Breast epithelium (tissue), 4 donors: ENCODE data around the gene SLC35A4. TPM values are rescaled to one million over a fixed set of nuclear protein-coding genes. Genes with fewer than 3 reads are reported as not detected.

Experiments
- DNase-seq, 2 donors: peaks; one replicate each; pipeline ENCODE4 v3.0.0-alpha.2; 2019; ENCODE audit warnings: low spot score in 2 of 2
- H3K27ac ChIP-seq, 2 donors: fragments of 200-600 bp; sonication (generic) in 1 of 2; one replicate each; pipeline ENCODE4 v1.5.1; 2016 to 2019; ENCODE audit warnings: mild to moderate bottlenecking in 1 of 2
- H3K27me3 ChIP-seq, 2 donors: fragments of 200-600 bp; sonication (generic) in 1 of 2; one replicate each; pipeline versions ENCODE4 v1.5.1 to v1.6.0; 2017 to 2019; ENCODE audit warnings: control low read depth in 1 of 2, mild to moderate bottlenecking in 1 of 2
- H3K36me3 ChIP-seq: fragments of 200-600 bp; one replicate; pipeline ENCODE4 v1.5.1; 2019
- H3K4me1 ChIP-seq, 2 donors: fragments of 200-600 bp; sonication (generic); one replicate each; pipeline ENCODE4 v1.5.1; 2016 to 2019; ENCODE audit warnings: control low read depth in 1 of 2
- H3K4me3 ChIP-seq, 3 donors: fragments of 200-600 bp; sonication (generic); 1 replicate in 2 of 3; 2 replicates in 1 of 3; pipeline ENCODE4 v1.5.1; 2016 to 2019; ENCODE audit warnings: mild to moderate bottlenecking in 3 of 3, moderate library complexity in 2 of 3
- H3K9me3 ChIP-seq, 2 donors: fragments of 200-600 bp; sonication (generic) in 1 of 2; one replicate each; pipeline ENCODE4 v1.5.1; 2016 to 2019; ENCODE audit warnings: control low read depth in 1 of 2
- POLR2A ChIP-seq: fragments of 450-650 bp; IDR thresholded peaks from one replicate; pipeline ENCODE4 v1.6.1; 2016; ENCODE audit warnings: antibody characterized with exemption, mild to moderate bottlenecking, moderate library complexity
- POLR2AphosphoS5 ChIP-seq, 3 donors: sonication (generic); formaldehyde crosslinking; IDR thresholded peaks; one replicate each; pipeline ENCODE4 v1.6.1; 2017; ENCODE audit warnings: antibody characterized with exemption in 3 of 3
- intact Hi-C: fragments of 100-400 bp; cut with DNase I; formaldehyde crosslinking; loops from one replicate; pipeline ENCODE4 v1.15.1; 2023; ENCODE audit warnings: low total_unique reads
- total RNA-seq, 3 donors: library from RNA; depleted of rRNA; stranded (reverse); fragments of >200 nt; gene quantifications; one replicate each; pipeline ENCODE4 v1.1.0, GENCODE V29; 2016
- TF ChIP-seq, protein P1 (sequence below), 3 donors: fragments of 450-650 bp; IDR thresholded peaks; one replicate each; pipeline ENCODE4 v1.5.1; 2016 to 2017; ENCODE audit warnings: antibody characterized with exemption in 3 of 3, mild to moderate bottlenecking in 3 of 3, moderate library complexity in 3 of 3

Gene SLC35A4
- total RNA-seq, 3 donors from 2014 or later: 20.3 to 30.4 (median 27.0) TPM

DNA sequence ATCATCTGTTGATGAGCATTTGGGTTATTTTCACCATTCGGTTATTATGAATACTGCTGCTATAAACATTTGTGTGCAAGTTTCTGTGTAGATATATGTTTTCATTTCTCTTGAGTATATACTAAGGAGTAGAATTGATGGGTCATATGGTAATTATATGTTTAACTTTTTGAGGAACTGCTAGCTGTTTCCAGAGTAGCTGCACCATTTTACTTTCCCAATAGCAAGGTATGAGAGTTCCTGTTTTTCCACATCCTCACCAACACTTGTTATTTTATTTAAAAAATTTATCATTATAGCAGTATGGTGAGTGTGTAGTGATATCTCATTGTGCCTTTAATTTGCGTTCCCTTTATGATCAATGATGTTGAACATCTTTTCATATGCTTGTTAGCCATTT, 39.1 kb downstream of the SLC35A4 start:
- DNase-seq: no peak
- Histone ChIP-seq H3K27me3 (no peaks in the 10 kb centered on the region), H3K4me3 (no peak overlapping the region), H3K4me1 (no peaks in the 10 kb centered on the region), H3K36me3 (no peaks in the 10 kb centered on the region), H3K9me3 (no peaks in the 10 kb centered on the region), H3K27ac (no peak overlapping the region)
- TF ChIP-seq, protein P1, sequence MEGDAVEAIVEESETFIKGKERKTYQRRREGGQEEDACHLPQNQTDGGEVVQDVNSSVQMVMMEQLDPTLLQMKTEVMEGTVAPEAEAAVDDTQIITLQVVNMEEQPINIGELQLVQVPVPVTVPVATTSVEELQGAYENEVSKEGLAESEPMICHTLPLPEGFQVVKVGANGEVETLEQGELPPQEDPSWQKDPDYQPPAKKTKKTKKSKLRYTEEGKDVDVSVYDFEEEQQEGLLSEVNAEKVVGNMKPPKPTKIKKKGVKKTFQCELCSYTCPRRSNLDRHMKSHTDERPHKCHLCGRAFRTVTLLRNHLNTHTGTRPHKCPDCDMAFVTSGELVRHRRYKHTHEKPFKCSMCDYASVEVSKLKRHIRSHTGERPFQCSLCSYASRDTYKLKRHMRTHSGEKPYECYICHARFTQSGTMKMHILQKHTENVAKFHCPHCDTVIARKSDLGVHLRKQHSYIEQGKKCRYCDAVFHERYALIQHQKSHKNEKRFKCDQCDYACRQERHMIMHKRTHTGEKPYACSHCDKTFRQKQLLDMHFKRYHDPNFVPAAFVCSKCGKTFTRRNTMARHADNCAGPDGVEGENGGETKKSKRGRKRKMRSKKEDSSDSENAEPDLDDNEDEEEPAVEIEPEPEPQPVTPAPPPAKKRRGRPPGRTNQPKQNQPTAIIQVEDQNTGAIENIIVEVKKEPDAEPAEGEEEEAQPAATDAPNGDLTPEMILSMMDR (IDR thresholded peaks at IDR 0.05): no peak
- TF ChIP-seq POLR2A (no peak), POLR2AphosphoS5 (IDR thresholded peaks at IDR 0.05) (no peak)
- intact Hi-C loops: no loop called here

DNA sequence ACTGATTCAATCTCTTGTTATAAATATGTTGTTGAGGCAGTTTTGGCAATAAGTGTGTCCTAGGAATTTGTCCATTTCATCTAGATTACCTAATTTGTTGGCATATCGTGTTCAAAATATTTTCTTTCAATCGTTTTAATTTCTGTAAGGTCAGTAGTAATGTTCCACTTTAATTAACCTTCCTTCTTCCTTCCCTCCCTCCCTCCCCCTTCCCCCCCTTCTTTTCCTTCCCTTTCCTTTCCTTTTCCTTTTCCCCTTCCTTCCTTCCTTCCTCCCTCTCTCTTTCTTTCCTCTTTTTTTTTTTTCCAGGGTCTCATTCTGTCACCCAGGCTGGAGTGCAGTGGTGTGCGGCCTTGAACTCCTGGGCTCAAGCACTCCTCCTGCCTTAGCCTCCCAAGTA, 41.3 kb downstream of the SLC35A4 start:
- intact Hi-C loops: no loop called here
- no peak for DNase-seq
- H3K27ac ChIP-seq: no peak overlapping the region
- H3K27me3 ChIP-seq: no peaks in the 10 kb centered on the region
- no peaks in the 10 kb centered on the region for H3K36me3 ChIP-seq
- H3K4me1 ChIP-seq: no peaks in the 10 kb centered on the region
- TF ChIP-seq, protein P1 (IDR thresholded peaks at IDR 0.05): no peak
- TF ChIP-seq POLR2A: no peak
- H3K4me3 ChIP-seq: no peak overlapping the region
- H3K9me3 ChIP-seq: no peaks in the 10 kb centered on the region

DNA sequence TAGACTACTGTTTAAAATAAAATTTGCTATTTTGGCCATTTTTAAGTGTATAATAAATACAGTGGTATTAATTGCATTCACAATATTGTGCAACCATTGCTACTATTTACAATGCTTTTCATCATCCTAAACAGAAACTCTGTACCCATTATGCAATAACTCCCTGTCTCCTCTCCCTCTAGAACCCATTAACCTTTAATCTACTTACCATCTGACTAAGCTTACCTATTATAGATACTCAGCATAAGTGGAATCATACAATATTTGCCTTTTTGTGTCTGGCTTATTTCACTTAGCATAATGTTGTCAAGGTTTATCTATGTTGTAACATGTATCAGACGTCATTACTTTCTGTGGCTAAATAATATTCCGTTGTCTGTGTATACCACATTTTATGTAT, 42.4 kb downstream of the SLC35A4 start:
- DNase-seq: no peak
- Histone ChIP-seq H3K27me3 (no peaks in the 10 kb centered on the region), H3K36me3 (no peaks in the 10 kb centered on the region), H3K4me1 (no peaks in the 10 kb centered on the region), H3K9me3 (no peaks in the 10 kb centered on the region), H3K27ac (no peak overlapping the region), H3K4me3 (no peak overlapping the region)
- intact Hi-C loops: no loop called here
- TF ChIP-seq POLR2AphosphoS5 (IDR thresholded peaks at IDR 0.05) (no peak), POLR2A (no peak)
- TF ChIP-seq, protein P1 (IDR thresholded peaks at IDR 0.05): no peak

DNA sequence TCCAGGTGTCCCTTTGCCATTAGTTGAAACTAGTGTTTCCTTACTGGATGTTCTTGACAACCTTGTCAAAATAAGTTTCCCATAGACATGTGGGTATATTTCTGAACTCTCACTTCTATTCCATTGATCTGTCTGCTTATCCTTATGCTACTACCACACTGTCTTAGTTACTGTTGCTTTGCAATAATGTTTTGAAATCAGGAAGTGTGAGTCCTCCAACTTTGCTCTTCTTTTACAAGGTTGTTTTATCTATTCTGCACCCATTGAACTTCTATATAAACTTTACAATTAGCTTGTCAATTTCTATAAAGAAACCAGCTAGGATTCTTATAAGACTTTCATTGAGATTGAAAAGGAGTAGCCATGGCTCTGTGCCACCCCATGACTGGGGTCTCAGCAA, 44.1 kb downstream of the SLC35A4 start:
- intact Hi-C loops: no loop called here
- TF ChIP-seq POLR2AphosphoS5 (IDR thresholded peaks at IDR 0.05): no peak
- Histone ChIP-seq H3K36me3 (no peaks in the 10 kb centered on the region), H3K27ac (peak overlapping the region; percentile 50 to 66), H3K9me3 (no peaks in the 10 kb centered on the region), H3K27me3 (no peaks in the 10 kb centered on the region), H3K4me3 (no peak overlapping the region), H3K4me1 (no peaks in the 10 kb centered on the region)
- no peak for DNase-seq

DNA sequence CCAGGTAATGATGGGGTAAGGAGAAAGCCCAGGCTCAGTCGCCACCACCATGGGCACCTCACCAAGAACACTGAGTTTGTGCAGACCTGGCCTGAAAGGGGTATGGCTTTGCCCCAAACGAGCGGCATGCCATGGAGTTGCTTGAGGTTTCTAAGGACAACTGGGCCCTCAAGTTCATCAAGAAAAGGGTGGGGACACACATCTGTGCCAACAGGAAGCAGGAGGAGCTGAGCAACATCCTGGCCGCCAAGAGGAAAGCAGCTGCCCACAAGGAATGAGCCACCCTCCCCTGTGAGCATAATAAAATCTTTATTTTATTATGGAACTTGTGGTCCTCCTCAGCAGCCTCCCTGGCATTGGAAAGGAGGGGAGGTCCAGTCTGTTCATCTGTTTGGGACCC, 44.5 kb downstream of the SLC35A4 start:
- no peaks in the 10 kb centered on the region for H3K36me3 ChIP-seq
- H3K4me3 ChIP-seq: no peak overlapping the region
- peak in 2 of 3 donors; percentile 30 to 41 for TF ChIP-seq POLR2AphosphoS5 (IDR thresholded peaks at IDR 0.05)
- TF ChIP-seq, protein P1 (IDR thresholded peaks at IDR 0.05): no peak
- no peaks in the 10 kb centered on the region for H3K9me3 ChIP-seq
- peak in 1 of 2 donors; percentile 65 for DNase-seq
- H3K4me1 ChIP-seq: no peaks in the 10 kb centered on the region
- H3K27ac ChIP-seq: peak overlapping the region; percentile 50 to 66
- intact Hi-C loops: no loop called here
- H3K27me3 ChIP-seq: no peaks in the 10 kb centered on the region

DNA sequence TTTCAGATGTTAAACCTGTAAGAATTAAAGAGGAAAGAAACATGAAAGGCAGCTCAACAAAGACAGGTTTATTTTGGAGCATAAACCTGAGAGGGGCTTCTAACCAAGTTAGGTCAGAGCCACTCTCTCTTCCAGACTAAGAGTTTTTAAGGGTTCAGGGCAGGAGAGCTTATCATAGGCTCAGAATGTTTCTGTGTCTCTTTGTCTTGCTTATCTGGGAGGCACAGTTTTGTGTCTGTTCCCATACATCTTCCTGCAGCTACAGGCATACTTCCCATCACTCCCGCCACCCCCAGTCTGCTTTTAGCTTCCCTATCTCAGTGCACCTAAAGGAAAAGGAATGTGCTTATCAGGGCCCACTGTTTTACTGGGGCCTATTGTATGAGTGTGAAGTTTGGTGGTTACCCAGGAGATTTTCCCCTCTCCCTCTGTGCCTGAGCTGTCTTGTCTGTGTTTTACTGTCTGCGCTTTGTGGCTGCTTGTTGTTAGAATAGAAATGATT, 46.4 kb downstream of the SLC35A4 start:
- DNase-seq: no peak
- TF ChIP-seq POLR2A: no peak
- TF ChIP-seq, protein P1 (IDR thresholded peaks at IDR 0.05): no peak
- no peak for TF ChIP-seq POLR2AphosphoS5 (IDR thresholded peaks at IDR 0.05)
- no peaks in the 10 kb centered on the region for H3K36me3 ChIP-seq
- intact Hi-C loops: no loop called here
- no peaks in the 10 kb centered on the region for H3K27me3 ChIP-seq
- no peaks in the 10 kb centered on the region for H3K4me1 ChIP-seq
- H3K27ac ChIP-seq: peak overlapping the region; percentile 64 to 66
- H3K4me3 ChIP-seq: no peak overlapping the region
- no peaks in the 10 kb centered on the region for H3K9me3 ChIP-seq
